LNCAP (cell line): ENCODE results near the gene CENPE.

Experiments
- TF ChIP-seq, protein P1 (sequence below): fragments of 450-650 bp; IDR thresholded peaks from 2 replicates; pipeline ENCODE4 v1.5.1; 2017; ENCODE audit warnings: mild to moderate bottlenecking

Gene CENPE

GRCh38 chr4:103144926-103145325 lies 53.2 kb downstream of the CENPE start:
- TF ChIP-seq, protein P1, sequence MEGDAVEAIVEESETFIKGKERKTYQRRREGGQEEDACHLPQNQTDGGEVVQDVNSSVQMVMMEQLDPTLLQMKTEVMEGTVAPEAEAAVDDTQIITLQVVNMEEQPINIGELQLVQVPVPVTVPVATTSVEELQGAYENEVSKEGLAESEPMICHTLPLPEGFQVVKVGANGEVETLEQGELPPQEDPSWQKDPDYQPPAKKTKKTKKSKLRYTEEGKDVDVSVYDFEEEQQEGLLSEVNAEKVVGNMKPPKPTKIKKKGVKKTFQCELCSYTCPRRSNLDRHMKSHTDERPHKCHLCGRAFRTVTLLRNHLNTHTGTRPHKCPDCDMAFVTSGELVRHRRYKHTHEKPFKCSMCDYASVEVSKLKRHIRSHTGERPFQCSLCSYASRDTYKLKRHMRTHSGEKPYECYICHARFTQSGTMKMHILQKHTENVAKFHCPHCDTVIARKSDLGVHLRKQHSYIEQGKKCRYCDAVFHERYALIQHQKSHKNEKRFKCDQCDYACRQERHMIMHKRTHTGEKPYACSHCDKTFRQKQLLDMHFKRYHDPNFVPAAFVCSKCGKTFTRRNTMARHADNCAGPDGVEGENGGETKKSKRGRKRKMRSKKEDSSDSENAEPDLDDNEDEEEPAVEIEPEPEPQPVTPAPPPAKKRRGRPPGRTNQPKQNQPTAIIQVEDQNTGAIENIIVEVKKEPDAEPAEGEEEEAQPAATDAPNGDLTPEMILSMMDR: no peak

DNA sequence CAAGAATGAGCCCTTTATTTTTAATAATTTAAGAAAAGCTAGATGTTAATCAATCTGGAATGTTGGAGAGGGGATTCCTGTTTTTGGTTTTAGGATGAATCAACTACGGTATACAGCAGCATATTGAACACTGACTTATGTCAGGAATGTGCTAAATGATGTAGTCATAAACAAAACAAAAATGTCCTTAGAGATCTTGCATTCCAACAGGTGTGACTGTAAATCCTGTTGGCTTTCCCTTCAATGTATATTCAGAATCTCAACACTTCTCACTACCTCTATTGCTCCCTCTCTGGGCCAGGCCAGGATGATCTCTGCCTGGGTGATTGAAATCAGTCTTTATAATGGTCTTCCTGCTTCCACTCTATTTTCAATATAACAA lies 60.7 kb downstream of the CENPE start:
- TF ChIP-seq, protein P1: no peak

GRCh38 chr4:103136671-103137445 lies 61.3 kb downstream of the CENPE start:
- TF ChIP-seq, protein P1: no peak

- TF ChIP-seq, protein P1: no peak
These were observed 69.0 kb downstream of the CENPE start for GRCh38 chr4:103129174-103129573.

- TF ChIP-seq, protein P1: no peak
These were observed 72.0 kb downstream of the CENPE start for GRCh38 chr4:103126126-103126525.

DNA sequence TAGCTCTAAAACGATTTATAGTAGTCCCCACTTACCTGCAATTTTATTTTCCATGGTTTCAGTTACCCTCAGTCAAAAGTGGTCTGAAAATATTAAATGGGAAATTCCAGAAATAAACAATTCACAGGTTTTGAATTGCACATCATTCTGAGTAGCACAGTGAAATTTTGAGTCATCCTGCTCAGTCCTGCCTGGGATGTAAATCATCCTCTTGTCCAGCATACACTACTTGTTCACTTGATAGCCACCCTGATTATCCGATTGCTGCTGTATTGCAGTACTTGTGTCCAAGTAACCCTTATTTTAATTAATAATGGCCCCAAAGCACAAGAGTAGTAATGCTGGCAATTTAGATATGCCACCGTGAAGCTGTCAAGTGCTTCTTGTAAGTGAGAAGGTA lies 75.0 kb downstream of the CENPE start:
- TF ChIP-seq, protein P1: no peak

DNA sequence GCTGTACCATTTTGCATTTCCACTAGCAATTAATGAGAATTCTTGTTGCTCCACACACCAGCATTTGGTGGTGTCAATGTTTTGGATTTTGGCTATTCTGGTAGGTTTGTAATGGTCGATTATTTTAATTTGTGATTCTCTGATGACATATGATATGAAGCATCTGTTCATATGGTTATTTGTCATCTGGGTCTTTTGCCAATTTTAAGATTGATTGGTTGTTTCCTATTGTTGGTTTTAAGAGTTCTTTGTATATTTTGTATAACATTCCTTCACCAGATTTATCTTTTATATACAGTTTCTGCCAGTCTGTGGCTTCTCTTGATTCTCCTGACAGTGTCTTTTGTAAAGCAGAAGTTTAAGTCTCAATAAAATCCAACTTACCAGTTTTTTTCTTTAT lies 80.0 kb downstream of the CENPE start:
- TF ChIP-seq, protein P1: no peak

DNA sequence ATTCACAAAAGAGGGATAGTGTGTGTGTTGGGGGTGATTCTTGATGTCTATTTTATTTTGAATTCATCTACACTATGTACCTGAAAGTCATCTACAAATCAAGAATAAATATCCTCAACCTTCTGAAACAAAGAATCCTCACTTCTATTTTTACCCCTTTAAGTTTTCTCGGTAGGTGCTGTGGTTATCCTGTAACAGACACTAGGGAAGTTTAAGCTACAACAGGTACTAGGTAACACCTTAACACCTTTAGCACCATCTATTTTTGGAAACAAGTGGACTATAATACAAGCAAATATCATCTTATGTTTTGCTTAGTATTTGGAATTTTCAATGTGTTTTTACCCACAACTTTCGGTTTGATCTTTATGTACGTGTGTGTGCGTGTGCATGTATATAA lies 86.5 kb downstream of the CENPE start:
- TF ChIP-seq, protein P1: no peak
